8988T (cell line): ENCODE data around the gene MTHFD1L.

Source experiments
- DNase-seq: peaks from one replicate; pipeline ENCODE4 v3.0.0; 2011

MTHFD1L gene

GRCh38 chr6:150899231-150899630 is 33.7 kb downstream of the MTHFD1L start:
- no peak for DNase-seq

- DNase-seq = no peak
These were observed 34.5 kb downstream of the MTHFD1L start for GRCh38 chr6:150900049-150900448.

- DNase-seq = no peak
These were observed 36.8 kb downstream of the MTHFD1L start for GRCh38 chr6:150902142-150902776.

- DNase-seq = no peak
These were observed 40.3 kb downstream of the MTHFD1L start for GRCh38 chr6:150905769-150906168.

GRCh38 chr6:150906641-150907326 is 41.3 kb downstream of the MTHFD1L start:
- no peak for DNase-seq

- no peak for DNase-seq
These were observed 41.9 kb downstream of the MTHFD1L start for GRCh38 chr6:150907383-150907782.

GRCh38 chr6:150908901-150909300 is 43.4 kb downstream of the MTHFD1L start:
- no peak for DNase-seq

- no peak for DNase-seq
These were observed 45.1 kb downstream of the MTHFD1L start for GRCh38 chr6:150910561-150910960.

GRCh38 chr6:150914372-150914771 is 48.9 kb downstream of the MTHFD1L start:
- no peak for DNase-seq

GRCh38 chr6:150915131-150915879 is 49.8 kb downstream of the MTHFD1L start:
- no peak for DNase-seq

- DNase-seq = no peak
These were observed 50.4 kb downstream of the MTHFD1L start for GRCh38 chr6:150915880-150916265.

- no peak for DNase-seq
These were observed 54.4 kb downstream of the MTHFD1L start for GRCh38 chr6:150919938-150920337.

GRCh38 chr6:150922137-150922536 is 56.6 kb downstream of the MTHFD1L start:
- no peak for DNase-seq

- no peak for DNase-seq
These were observed 59.5 kb downstream of the MTHFD1L start for GRCh38 chr6:150924808-150925589.

GRCh38 chr6:150925590-150925928 is 60.1 kb downstream of the MTHFD1L start:
- DNase-seq = no peak

- DNase-seq = no peak
These were observed 60.5 kb downstream of the MTHFD1L start for GRCh38 chr6:150925976-150926375.

GRCh38 chr6:150928882-150929281 is 63.4 kb downstream of the MTHFD1L start:
- no peak for DNase-seq

GRCh38 chr6:150929416-150929815 is 63.9 kb downstream of the MTHFD1L start:
- no peak for DNase-seq

- no peak for DNase-seq
These were observed 65.3 kb downstream of the MTHFD1L start for GRCh38 chr6:150930841-150931240.

GRCh38 chr6:150931405-150931804 is 65.9 kb downstream of the MTHFD1L start:
- no peak for DNase-seq

GRCh38 chr6:150932996-150933395 is 67.5 kb downstream of the MTHFD1L start:
- DNase-seq = no peak

- DNase-seq = no peak
These were observed 68.9 kb downstream of the MTHFD1L start for GRCh38 chr6:150934380-150934779.

- no peak for DNase-seq
These were observed 70.6 kb downstream of the MTHFD1L start for GRCh38 chr6:150936021-150936555.
